Psoas muscle (tissue), 8 donors: Measurements from ENCODE around the gene AFDN. TPM values are rescaled to one million over a fixed set of nuclear protein-coding genes. Genes with fewer than 3 reads are reported as not detected.

Experiments
- ATAC-seq, 4 donors: fragments of 200-7000 bp; cut with Tn5 transposase; one replicate each; pipeline ENCODE4 v1.9.1; 2020; ENCODE audit warnings: moderate library complexity in 3 of 4, mild to moderate bottlenecking in 2 of 4
- DNase-seq, 2 donors: peaks; one replicate each; pipeline ENCODE4 v3.0.0-alpha.2; 2020
- H3K27ac ChIP-seq: fragments of 200-600 bp; one replicate; pipeline ENCODE4 v1.8.0; 2022
- H3K27me3 ChIP-seq, 3 donors: fragments of 200-600 bp in 1 of 3; one replicate each; pipeline versions ENCODE4 v1.6.1 to v1.8.0; 2013 to 2022; ENCODE audit warnings: low read length in 2 of 3, mild to moderate bottlenecking in 2 of 3, moderate library complexity in 1 of 3; ENCODE audit not compliant: insufficient read depth in 3 of 3
- H3K36me3 ChIP-seq, 2 donors: fragments of 200-600 bp in 1 of 2; one replicate each; pipeline versions ENCODE4 v1.6.1 to v1.8.0; 2013 to 2022; ENCODE audit warnings: low read depth in 1 of 2, mild to moderate bottlenecking in 1 of 2, moderate library complexity in 1 of 2; ENCODE audit not compliant: insufficient read depth in 1 of 2
- H3K4me1 ChIP-seq: fragments of 200-600 bp; one replicate; pipeline ENCODE4 v1.8.0; 2022
- H3K4me3 ChIP-seq: fragments of 200-600 bp; one replicate; pipeline ENCODE4 v1.8.0; 2022; ENCODE audit warnings: mild to moderate bottlenecking
- H3K9me3 ChIP-seq: fragments of 200-600 bp; one replicate; pipeline ENCODE4 v1.8.0; 2022
- WGBS, 3 donors: extraction: QIAGEN DNeasy Blood & Tissue Kit; methylation state at CpG; one replicate each; pipeline versions ENCODE4 v1.1.6 to v1.1.7; 2013; 5-methylcytosine and 5-hydroxymethylcytosine counted together
- intact Hi-C, 2 donors: fragments of 100-400 bp; cut with DNase I; formaldehyde crosslinking; loops; one replicate each; pipeline versions ENCODE4 v1.11.0 to v1.14.2; 2022
- polyA plus RNA-seq, 3 donors: library from polyadenylated mRNA; stranded (reverse); fragments of 200-250 nt; gene quantifications; one replicate each; pipeline ENCODE4 v1.2.3, GENCODE V29; 2013
- total RNA-seq, 4 donors: library from RNA; stranded (reverse); fragmentation: NEBNext Ultra II Directional in 2 of 4; extraction: Animal tissue kit (Norgen Biotek cat#: 25700) in 2 of 4; gene quantifications; one replicate each; pipeline versions ENCODE4 v1.2.1 to v1.2.4, GENCODE V29; 2021 to 2023
- TF ChIP-seq, protein P1 (sequence below): fragments of 200-600 bp; IDR thresholded peaks from one replicate; pipeline ENCODE4 v1.8.0; 2022; ENCODE audit warnings: antibody characterized with exemption
- donor health status: healthy with polysubstance abuse.
- donor health status: DM: no; HTN: no; CAD: no; lungs with moderate emphysema.
- donor health status: Bipolar disorder and iron deficiency.
- donor health status: healthy.
- donor health status: DM: yes; HTN: yes; CAD: no.
- donor health status: DM: no; HTN: no; CAD: no.
- donor health status: DM: no; HTN: no; CAD: no.
- donor health status: DM: yes; HTN: yes; CAD: no.

The AFDN gene
- total and polyA plus RNA-seq, 7 donors, result 12.2 to 35.6 (median 32.9) TPM

DNA sequence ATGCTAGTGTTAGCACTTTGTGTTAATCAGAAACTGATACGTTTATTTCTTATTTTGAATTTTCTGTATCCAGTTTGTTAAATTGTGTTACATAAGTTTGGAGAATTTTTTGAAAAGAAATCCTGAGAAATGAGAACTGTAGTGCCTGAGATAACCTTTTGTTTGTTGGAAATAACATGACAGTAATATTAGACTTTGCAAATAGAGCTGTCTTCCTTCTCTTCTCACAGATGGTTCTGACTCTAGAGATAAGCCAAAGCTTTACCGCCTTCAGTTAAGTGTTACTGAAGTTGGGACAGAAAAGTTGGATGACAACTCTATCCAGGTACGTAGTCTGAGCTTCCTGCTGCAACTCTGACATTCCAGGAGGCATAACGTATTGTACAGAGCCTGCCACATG lies 69.9 kb downstream of the AFDN start:
- TF ChIP-seq, protein P1, sequence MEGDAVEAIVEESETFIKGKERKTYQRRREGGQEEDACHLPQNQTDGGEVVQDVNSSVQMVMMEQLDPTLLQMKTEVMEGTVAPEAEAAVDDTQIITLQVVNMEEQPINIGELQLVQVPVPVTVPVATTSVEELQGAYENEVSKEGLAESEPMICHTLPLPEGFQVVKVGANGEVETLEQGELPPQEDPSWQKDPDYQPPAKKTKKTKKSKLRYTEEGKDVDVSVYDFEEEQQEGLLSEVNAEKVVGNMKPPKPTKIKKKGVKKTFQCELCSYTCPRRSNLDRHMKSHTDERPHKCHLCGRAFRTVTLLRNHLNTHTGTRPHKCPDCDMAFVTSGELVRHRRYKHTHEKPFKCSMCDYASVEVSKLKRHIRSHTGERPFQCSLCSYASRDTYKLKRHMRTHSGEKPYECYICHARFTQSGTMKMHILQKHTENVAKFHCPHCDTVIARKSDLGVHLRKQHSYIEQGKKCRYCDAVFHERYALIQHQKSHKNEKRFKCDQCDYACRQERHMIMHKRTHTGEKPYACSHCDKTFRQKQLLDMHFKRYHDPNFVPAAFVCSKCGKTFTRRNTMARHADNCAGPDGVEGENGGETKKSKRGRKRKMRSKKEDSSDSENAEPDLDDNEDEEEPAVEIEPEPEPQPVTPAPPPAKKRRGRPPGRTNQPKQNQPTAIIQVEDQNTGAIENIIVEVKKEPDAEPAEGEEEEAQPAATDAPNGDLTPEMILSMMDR, result no peak
- intact Hi-C loops, result loop anchor here in 1 of 2 donors (5.0 kb wide), 1 partner anchor 409 kb away; no protein-coding TSS in a partner anchor
- ATAC-seq, result no peak

DNA sequence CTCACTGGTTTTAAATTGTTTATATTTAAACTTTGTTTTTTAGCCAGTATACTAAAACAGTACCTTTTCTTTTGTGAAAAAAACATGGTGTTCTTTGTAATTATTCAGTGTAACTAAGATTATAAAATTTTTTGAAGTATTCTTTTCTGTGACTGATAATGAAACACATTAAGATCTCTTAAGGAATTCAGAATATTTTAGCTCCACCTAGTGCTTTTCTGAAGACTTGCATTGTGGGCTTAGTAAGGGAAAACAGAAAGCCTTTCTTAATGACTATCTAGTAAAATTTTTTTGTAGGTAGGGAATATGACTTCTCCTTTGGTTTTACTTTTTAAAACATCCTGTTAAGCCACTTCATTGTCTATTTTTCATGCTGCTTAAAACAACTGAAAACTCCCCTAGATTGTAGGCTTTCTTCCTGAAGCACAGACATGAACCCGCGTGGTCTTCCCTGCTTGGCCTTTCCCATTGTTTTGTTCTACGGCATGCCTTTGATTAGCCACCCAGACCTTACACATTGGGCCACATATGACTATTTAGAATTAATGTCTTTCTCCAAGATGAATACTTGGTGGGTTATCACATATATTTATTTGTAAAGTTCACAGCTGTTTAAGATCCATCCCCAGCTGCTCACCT lies 72.1 kb downstream of the AFDN start:
- TF ChIP-seq, protein P1, result peak; percentile 73
- no peaks in the 10 kb centered on the region for H3K27me3 ChIP-seq
- peaks cover 0 to 33% of the 10 kb centered on the region in 2 donors for H3K36me3 ChIP-seq
- H3K4me1 ChIP-seq, result no peaks in the 10 kb centered on the region
- H3K9me3 ChIP-seq, result no peaks in the 10 kb centered on the region
- no peak for DNase-seq
- intact Hi-C loops, result loop anchor here (1.0 to 5.0 kb wide), 2 partner anchors 411 to 413 kb away; no protein-coding TSS in a partner anchor
- 83 to 91% (median 87%) methylated on average over 3 of the region's 3 CpGs for WGBS, 3 donors
- no peak overlapping the region for H3K27ac ChIP-seq
- no peak overlapping the region for H3K4me3 ChIP-seq
- peak in 1 of 4 donors; percentile 60 for ATAC-seq

More for the DNA sequence above, 69.9 kb downstream of the AFDN start:
- no peak for DNase-seq
- H3K4me1 ChIP-seq, result no peaks in the 10 kb centered on the region
- no peaks in the 10 kb centered on the region for H3K9me3 ChIP-seq
- no peaks in the 10 kb centered on the region for H3K27me3 ChIP-seq
- 82 to 86% (median 83%) methylated on average over 4 of the region's 4 CpGs for WGBS, 3 donors
- no peak overlapping the region for H3K4me3 ChIP-seq
- no peak overlapping the region for H3K27ac ChIP-seq
- peaks cover 3 to 20% of the 10 kb centered on the region in 2 donors for H3K36me3 ChIP-seq

DNA sequence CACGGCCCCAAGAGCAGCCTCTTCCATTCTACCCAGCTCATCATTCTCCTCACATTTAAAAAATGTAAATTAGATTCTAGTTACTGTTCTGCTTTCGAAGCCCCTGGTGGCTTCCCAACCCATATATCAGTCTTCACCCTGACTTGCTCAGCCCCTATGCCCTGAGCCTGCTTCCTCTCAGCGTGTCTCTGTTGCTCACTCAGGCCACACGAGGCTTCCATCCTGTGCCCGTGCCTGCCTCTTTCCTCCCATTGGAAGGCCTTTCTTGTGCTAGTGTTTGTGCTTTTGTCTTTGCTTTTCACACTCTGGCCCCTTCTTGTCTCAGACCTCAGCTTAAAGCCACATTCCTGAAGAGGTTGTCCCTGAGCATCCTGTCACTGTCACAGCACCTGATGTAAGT lies 78.1 kb downstream of the AFDN start:
- intact Hi-C loops, result loop anchor here (5.0 kb wide), 2 partner anchors 157 to 228 kb away; no protein-coding TSS in a partner anchor
- no peak for DNase-seq
- Histone ChIP-seq H3K27me3 (no peaks in the 10 kb centered on the region), H3K27ac (no peak overlapping the region), H3K4me3 (no peak overlapping the region), H3K36me3 (peaks cover 0 to 44% of the 10 kb centered on the region in 2 donors), H3K9me3 (no peaks in the 10 kb centered on the region), H3K4me1 (peaks cover 5% of the 10 kb centered on the region)
- no peak for ATAC-seq
- 73 to 85% (median 77%) methylated on average over 5 of the region's 5 CpGs for WGBS, 3 donors
- TF ChIP-seq, protein P1, result no peak

DNA sequence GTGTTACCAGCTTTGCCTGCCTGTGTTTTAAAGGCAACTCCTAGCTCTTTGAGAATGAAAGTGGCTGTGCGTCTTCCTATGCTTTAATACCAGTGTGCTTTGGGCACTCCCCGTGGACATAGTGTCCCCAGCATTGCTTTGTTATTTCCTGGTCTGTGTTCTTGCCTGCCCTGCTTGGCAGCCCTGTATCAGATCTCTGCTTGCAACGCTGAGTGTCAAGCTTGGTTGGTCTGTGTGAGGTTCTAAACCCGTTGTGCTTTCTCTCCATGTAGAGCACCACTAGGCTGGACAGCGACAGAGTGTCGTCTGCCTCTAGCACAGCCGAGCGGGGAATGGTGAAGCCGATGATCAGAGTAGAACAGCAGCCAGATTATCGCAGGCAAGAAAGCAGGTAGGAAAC lies 80.2 kb downstream of the AFDN start:
- Histone ChIP-seq H3K27me3 (no peaks in the 10 kb centered on the region), H3K9me3 (no peaks in the 10 kb centered on the region), H3K4me3 (no peak overlapping the region), H3K27ac (peak overlapping the region; percentile 7), H3K4me1 (peaks cover 5% of the 10 kb centered on the region), H3K36me3 (peaks cover 0 to 48% of the 10 kb centered on the region in 2 donors)
- intact Hi-C loops, result loop anchor here in 1 of 2 donors (5.0 kb wide), 1 partner anchor 225 kb away; no protein-coding TSS in a partner anchor
- ATAC-seq (peak; percentile 72 to 93 (median 90)), DNase-seq (peak; percentile 20 to 54)
- 41 to 45% (median 43%) methylated on average over 10 of the region's 10 CpGs for WGBS, 3 donors
- TF ChIP-seq, protein P1, result no peak
